ENCODE measurements around the gene OPN5. TPM values are rescaled to one million over a fixed set of nuclear protein-coding genes. Genes with fewer than 3 reads are reported as not detected.
A peak's percentile ranks its signal among the peaks of the same experiment; 100 is the strongest.

The OPN5 gene
- total RNA-seq, 1 donor: under 0.01 TPM

DNA sequence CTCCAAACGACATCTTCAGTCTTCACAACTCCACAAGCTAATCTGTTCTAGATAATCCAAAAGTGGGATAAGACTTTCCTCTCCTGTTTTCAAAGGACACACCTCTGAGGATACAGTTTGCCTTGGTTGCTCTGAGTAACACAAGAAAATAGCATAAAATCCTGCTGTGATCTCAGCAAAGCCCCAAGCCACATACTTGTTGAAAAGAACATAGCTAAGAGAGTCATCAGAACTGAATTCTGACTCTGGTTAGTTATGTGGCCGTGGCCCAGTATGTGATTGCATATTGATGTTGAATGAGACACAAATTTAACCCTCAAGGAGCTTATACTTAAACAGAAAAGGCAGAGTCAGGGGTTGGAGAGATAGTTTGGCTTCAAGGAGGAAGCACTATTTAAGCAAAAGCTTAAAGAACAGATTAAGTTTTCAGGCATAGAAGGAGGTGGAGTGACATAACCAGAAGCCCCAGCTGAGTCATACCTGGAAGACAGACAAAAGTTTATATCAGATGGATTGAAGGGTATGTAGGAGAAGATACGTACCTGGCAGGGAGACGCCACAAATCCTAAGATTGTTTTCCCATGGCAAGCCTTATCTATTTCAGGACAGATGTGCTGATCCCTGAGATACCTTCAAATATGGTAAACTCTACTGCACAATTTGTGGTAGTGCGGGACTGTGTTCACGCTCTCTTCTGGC lies 41.2 kb downstream of the OPN5 start:
- no peak overlapping the region for H3K4me3 ChIP-seq (ENCODE audit: low read depth, low read length)
- DNase-seq (ENCODE audit: low read depth): no peak
- TF ChIP-seq, protein P1, sequence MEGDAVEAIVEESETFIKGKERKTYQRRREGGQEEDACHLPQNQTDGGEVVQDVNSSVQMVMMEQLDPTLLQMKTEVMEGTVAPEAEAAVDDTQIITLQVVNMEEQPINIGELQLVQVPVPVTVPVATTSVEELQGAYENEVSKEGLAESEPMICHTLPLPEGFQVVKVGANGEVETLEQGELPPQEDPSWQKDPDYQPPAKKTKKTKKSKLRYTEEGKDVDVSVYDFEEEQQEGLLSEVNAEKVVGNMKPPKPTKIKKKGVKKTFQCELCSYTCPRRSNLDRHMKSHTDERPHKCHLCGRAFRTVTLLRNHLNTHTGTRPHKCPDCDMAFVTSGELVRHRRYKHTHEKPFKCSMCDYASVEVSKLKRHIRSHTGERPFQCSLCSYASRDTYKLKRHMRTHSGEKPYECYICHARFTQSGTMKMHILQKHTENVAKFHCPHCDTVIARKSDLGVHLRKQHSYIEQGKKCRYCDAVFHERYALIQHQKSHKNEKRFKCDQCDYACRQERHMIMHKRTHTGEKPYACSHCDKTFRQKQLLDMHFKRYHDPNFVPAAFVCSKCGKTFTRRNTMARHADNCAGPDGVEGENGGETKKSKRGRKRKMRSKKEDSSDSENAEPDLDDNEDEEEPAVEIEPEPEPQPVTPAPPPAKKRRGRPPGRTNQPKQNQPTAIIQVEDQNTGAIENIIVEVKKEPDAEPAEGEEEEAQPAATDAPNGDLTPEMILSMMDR (IDR thresholded peaks at IDR 0.05; ENCODE audit: insufficient read depth, low read length): no peak

DNA sequence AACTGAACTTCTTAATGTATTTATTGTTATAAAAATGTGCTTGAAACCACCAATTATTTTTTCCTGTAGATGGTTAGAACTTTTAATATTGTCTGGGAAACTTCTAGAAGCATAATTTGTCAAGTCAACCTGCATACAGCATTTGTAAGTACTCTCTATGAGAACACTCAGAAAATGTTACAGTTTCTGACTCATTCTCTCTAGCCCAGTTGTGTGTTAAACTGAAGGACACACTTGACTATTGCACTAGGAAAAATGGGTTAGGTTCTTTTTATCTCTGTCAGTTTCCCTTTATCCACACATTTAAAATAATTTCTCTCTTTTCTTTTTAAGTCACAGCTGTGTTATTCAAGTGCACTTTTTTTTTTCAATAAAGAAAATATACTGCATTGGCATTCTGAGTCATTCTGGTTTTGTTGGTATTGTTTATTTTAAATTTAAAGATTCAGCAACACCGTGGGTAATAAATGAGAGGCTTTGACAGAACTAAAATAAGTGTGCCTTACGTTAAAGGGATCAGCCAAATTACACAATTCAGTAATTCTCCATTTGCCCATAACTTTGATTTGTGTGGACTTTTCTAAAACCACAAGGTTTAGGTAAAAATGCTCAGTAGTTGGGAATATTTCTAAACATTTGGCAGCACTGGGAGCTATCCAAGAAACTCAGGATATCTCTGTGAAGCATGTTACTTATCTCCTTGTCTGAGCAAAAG lies 50.7 kb downstream of the OPN5 start:
- TF ChIP-seq, protein P1 (IDR thresholded peaks at IDR 0.05; ENCODE audit: insufficient read depth, low read length): no peak

DNA sequence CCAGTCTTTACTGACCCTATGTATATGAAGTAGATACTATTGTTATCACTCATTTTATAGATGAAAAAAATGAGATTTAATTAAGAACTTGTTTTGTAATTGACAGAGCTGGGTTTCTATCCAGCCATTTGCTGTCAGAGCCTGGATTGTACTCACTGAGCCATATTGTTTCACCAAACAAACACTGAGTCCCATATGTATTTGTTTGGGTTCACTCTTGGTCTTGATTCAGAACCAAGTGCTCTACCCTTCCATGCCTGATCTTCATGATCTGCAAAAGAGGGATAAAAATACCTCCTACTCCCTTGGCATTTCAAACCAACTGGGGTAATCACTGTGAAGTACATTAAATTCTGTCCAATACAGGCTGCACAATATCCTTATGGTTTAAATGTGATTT lies 52.4 kb downstream of the OPN5 start:
- H3K4me3 ChIP-seq (ENCODE audit: low read depth, low read length): no peak overlapping the region
- no peak for DNase-seq (ENCODE audit: low read depth)
- TF ChIP-seq, protein P1 (IDR thresholded peaks at IDR 0.05; ENCODE audit: insufficient read depth, low read length): no peak

More for the DNA sequence above, 50.7 kb downstream of the OPN5 start:
- no peak overlapping the region for H3K4me3 ChIP-seq (ENCODE audit: low read depth, low read length)
- DNase-seq (ENCODE audit: low read depth): peak; percentile 2

DNA sequence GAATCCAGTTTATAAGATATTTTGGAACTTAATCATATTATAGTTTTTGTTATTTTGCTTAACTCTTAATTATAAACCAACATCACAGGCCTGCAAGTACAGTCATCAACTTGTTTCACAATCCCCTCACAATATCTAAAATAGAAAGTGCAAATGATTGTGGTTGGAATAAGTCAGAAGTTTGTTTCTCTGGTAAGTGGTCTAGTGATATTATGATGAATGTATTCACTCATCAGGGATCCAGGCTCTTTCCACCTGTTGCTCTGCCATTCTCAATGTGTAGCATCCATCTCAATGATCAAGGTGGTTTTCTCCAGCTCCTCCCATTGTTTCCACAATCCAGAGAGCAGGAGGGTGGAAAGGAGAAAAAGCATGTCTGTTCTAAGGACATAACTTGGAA lies 54.2 kb downstream of the OPN5 start:
- no peak overlapping the region for H3K4me3 ChIP-seq (ENCODE audit: low read depth, low read length)
- no peak for DNase-seq (ENCODE audit: low read depth)
- TF ChIP-seq, protein P1 (IDR thresholded peaks at IDR 0.05; ENCODE audit: insufficient read depth, low read length): no peak

DNA sequence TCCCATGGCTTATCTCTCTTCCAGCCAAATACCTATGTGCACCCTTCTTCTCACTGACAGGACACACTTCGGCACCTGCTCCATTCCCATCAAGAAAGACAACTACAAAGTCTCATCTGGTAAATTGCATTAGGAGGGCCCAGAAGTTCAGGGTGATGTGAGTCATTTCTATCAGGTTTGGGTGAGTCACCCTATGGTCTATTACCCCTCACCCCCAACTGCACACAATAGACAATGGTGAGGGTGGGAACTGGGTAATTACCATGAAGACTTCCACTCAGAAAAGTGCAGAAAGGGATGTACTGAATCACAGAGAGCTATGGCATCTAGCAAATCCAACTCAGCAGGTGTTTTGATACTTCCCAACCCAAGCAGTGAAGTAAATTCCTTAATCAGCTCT lies 54.8 kb downstream of the OPN5 start:
- H3K4me3 ChIP-seq (ENCODE audit: low read depth, low read length): no peak overlapping the region
- DNase-seq (ENCODE audit: low read depth): no peak
- TF ChIP-seq, protein P1 (IDR thresholded peaks at IDR 0.05; ENCODE audit: insufficient read depth, low read length): no peak

DNA sequence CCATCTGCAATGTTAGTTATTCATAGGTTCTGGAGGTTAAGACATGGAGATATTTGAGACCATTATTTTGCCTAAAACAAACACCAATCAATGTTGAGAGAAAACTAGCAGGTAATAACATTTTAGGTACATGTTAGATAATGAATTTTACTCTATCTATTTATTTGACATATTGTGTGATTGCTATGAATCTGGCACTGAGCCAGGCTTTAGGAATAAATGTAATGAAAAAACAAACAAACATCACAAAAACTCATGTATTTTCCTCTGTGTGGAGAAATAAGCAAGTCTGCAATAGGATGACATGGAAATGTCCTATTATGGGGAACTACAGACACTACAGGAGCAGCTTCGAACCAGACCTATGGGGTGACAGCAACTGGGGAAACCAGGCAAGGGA lies 57.8 kb downstream of the OPN5 start:
- TF ChIP-seq, protein P1 (IDR thresholded peaks at IDR 0.05; ENCODE audit: insufficient read depth, low read length): no peak
- no peak for DNase-seq (ENCODE audit: low read depth)
- H3K4me3 ChIP-seq (ENCODE audit: low read depth, low read length): no peak overlapping the region

All from fibroblast of the aortic adventitia (primary cell).